Activated B cell treated with CpG ODN at 0.5 μM for 24 hours (primary cell): Measurements from ENCODE around the gene SLC39A13. TPM values are rescaled to one million over a fixed set of nuclear protein-coding genes. Genes with fewer than 3 reads are reported as not detected.

Experiments
- ATAC-seq: fragments of 200-7000 bp; cut with Tn5 transposase; one replicate; pipeline ENCODE4 v1.10.0; 2021; ENCODE audit warnings: low read depth, mild to moderate bottlenecking, moderate library complexity
- CTCF ChIA-PET: fragments of 350-600 bp; sonication (Branson Sonifier 250); formaldehyde crosslinking; loops from one replicate; lab custom pipeline; 2021; ENCODE audit warnings: antibody characterized with exemption; lab: Charles Lee
- POLR2A ChIA-PET: fragments of 350-600 bp; sonication (Branson Sonifier 250); formaldehyde crosslinking; loops from one replicate; lab custom pipeline; 2021; ENCODE audit warnings: antibody characterized with exemption; lab: Charles Lee
- DNase-seq: peaks from one replicate; pipeline ENCODE4 v3.0.0; 2022
- H3K27ac Mint-ChIP-seq: one replicate; pipeline ENCODE4 v1.8.0; 2020; ENCODE audit warnings: mixed read lengths
- H3K27me3 Mint-ChIP-seq: one replicate; pipeline ENCODE4 v1.8.0; 2021; ENCODE audit warnings: mixed read lengths
- H3K36me3 Mint-ChIP-seq: one replicate; pipeline ENCODE4 v1.8.0; 2021; ENCODE audit warnings: low read depth, mixed read lengths
- H3K4me1 Mint-ChIP-seq: one replicate; pipeline ENCODE4 v1.8.0; 2021; ENCODE audit warnings: mixed read lengths
- H3K4me3 Mint-ChIP-seq: one replicate; pipeline ENCODE4 v1.8.0; 2020; ENCODE audit warnings: mild to moderate bottlenecking, mixed read lengths
- H3K9me3 Mint-ChIP-seq: one replicate; pipeline ENCODE4 v1.8.0; 2020; ENCODE audit warnings: mixed read lengths
- CTCF ChIP-seq: fragments of 200-600 bp; IDR thresholded peaks from one replicate; pipeline ENCODE4 v1.8.0; 2022; ENCODE audit warnings: antibody characterized with exemption, mild to moderate bottlenecking
- intact Hi-C: fragments of 100-400 bp; cut with micrococcal nuclease; formaldehyde crosslinking; loops from one replicate; pipeline ENCODE4 v1.15.1; 2024
- total RNA-seq: library from RNA; stranded (reverse); gene quantifications from 2 replicates; pipeline ENCODE4 v1.2.3, GENCODE V29; 2022

The SLC39A13 gene
- total RNA-seq, 1 donor from 2014 or later, result 27.5 TPM

GRCh38 chr11:47387944-47388696 is 20.3 kb upstream of the SLC39A13 start:
- no peak overlapping the region for H3K4me3 Mint-ChIP-seq
- no peaks in the 10 kb centered on the region for H3K27me3 Mint-ChIP-seq
- CTCF ChIA-PET, result interaction anchor here (1.7 kb wide), 1 partner anchor 14 kb away, joined by 7 read pairs; no protein-coding TSS in a partner anchor
- no peak for DNase-seq
- H3K36me3 Mint-ChIP-seq, result no peaks in the 10 kb centered on the region
- POLR2A ChIA-PET, result interaction anchor here (0.6 to 9.3 kb wide), 3 partner anchors 9 to 12 kb away, joined by 4 to 97 read pairs (median 5); partner anchors contain the start of gene SPI1
- no peak for ATAC-seq
- H3K9me3 Mint-ChIP-seq, result no peaks in the 10 kb centered on the region
- TF ChIP-seq CTCF, result no peak
- H3K4me1 Mint-ChIP-seq, result peaks cover 33% of the 10 kb centered on the region
- no peak overlapping the region for H3K27ac Mint-ChIP-seq
- intact Hi-C loops, result no loop called here

- no peak for TF ChIP-seq CTCF
- H3K36me3 Mint-ChIP-seq, result no peaks in the 10 kb centered on the region
- DNase-seq (no peak), ATAC-seq (no peak)
- CTCF ChIA-PET, result interaction anchor here (1.7 kb wide), 2 partner anchors 11 to 15 kb away, joined by 5 to 7 read pairs; no protein-coding TSS in a partner anchor
- no peaks in the 10 kb centered on the region for H3K27me3 Mint-ChIP-seq
- intact Hi-C loops, result no loop called here
- no peak overlapping the region for H3K27ac Mint-ChIP-seq
- no peak overlapping the region for H3K4me3 Mint-ChIP-seq
- no peaks in the 10 kb centered on the region for H3K9me3 Mint-ChIP-seq
- POLR2A ChIA-PET, result interaction anchor here (0.5 to 9.3 kb wide), 4 partner anchors 8 to 11 kb away, joined by 3 to 97 read pairs (median 4); partner anchors contain the start of gene SPI1
- H3K4me1 Mint-ChIP-seq, result peaks cover 38% of the 10 kb centered on the region
These were observed 19.5 kb upstream of the SLC39A13 start for GRCh38 chr11:47388697-47389576.

- H3K36me3 Mint-ChIP-seq, result no peaks in the 10 kb centered on the region
- peaks cover 47% of the 10 kb centered on the region for H3K4me1 Mint-ChIP-seq
- no peak overlapping the region for H3K27ac Mint-ChIP-seq
- ATAC-seq, result no peak
- no peak for TF ChIP-seq CTCF
- H3K27me3 Mint-ChIP-seq, result no peaks in the 10 kb centered on the region
- H3K4me3 Mint-ChIP-seq, result no peak overlapping the region
- POLR2A ChIA-PET, result interaction anchor here (0.5 to 9.3 kb wide), 5 partner anchors 8 to 16 kb away, joined by 3 to 97 read pairs (median 16); partner anchors contain the start of gene SPI1
- no peak for DNase-seq
- H3K9me3 Mint-ChIP-seq, result no peaks in the 10 kb centered on the region
- intact Hi-C loops, result no loop called here
- CTCF ChIA-PET, result interaction anchor here (1.7 to 6.4 kb wide), 2 partner anchors 10 to 16 kb away, joined by 5 to 41 read pairs; no protein-coding TSS in a partner anchor
These were observed 18.6 kb upstream of the SLC39A13 start for GRCh38 chr11:47389577-47390421.

- Mint-ChIP-seq H3K4me3 (peak overlapping the region; percentile 45), H3K27me3 (no peaks in the 10 kb centered on the region), H3K9me3 (no peaks in the 10 kb centered on the region), H3K4me1 (peaks cover 51% of the 10 kb centered on the region), H3K27ac (no peak overlapping the region), H3K36me3 (no peaks in the 10 kb centered on the region)
- no peak for TF ChIP-seq CTCF
- ATAC-seq, result no peak
- CTCF ChIA-PET, result interaction anchor here (1.7 to 6.4 kb wide), 2 partner anchors 9 to 16 kb away, joined by 5 to 41 read pairs; no protein-coding TSS in a partner anchor
- DNase-seq, result no peak
- POLR2A ChIA-PET, result interaction anchor here (3.1 to 9.3 kb wide), 3 partner anchors 11 to 17 kb away, joined by 16 to 97 read pairs (median 34); partner anchors contain the start of gene SPI1
- intact Hi-C loops, result no loop called here
These were observed 18.0 kb upstream of the SLC39A13 start for GRCh38 chr11:47390422-47390760.
